Cerebellar nuclear complex (tissue), 1 donor: Measurements from ENCODE around the gene ZBTB24.

Experiments used
- DNase-seq, 2 experiments: peaks; one replicate each; lab custom pipeline; 2025; lab: John Stamatoyannopoulos, UW

Gene ZBTB24

DNA sequence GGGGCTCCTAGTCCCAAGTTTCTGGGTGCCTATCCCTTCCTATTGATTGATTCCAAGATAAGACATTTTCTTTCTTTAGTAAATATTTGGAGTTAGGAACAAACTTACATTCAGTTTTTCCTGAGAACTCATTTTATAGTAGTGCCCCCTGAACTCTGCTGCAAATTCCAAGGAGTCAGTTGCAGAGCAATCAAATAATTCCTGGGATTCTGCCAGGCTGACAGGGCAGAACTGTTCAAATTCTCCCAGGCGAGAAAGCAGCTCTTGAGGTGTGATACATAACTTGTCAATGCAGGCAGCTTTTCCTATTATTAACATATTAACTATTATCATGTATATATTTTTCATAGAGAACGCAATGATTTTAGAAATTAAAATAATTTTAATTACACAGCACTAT is 15.9 kb upstream of the ZBTB24 start:
- no peak for DNase-seq

DNA sequence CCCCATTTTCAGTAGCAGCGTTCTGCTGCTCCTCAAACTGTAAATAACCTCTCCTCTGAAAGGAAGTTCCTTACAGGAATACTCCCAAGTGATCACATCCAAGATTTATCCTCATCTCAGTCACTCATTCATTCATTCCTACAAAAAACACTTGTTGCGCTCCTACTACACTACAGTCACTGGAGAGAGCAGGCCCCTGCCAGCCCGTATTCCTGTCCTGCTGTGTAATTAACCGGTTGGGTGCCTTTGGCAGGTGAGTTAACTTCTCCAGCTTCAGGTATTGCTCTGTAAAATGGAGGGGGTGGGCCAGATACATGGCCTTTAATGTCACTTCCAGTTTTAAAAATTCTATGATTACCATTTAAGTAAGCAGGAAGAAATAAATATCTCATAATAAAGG is 15.0 kb upstream of the ZBTB24 start:
- DNase-seq, result no peak

DNA sequence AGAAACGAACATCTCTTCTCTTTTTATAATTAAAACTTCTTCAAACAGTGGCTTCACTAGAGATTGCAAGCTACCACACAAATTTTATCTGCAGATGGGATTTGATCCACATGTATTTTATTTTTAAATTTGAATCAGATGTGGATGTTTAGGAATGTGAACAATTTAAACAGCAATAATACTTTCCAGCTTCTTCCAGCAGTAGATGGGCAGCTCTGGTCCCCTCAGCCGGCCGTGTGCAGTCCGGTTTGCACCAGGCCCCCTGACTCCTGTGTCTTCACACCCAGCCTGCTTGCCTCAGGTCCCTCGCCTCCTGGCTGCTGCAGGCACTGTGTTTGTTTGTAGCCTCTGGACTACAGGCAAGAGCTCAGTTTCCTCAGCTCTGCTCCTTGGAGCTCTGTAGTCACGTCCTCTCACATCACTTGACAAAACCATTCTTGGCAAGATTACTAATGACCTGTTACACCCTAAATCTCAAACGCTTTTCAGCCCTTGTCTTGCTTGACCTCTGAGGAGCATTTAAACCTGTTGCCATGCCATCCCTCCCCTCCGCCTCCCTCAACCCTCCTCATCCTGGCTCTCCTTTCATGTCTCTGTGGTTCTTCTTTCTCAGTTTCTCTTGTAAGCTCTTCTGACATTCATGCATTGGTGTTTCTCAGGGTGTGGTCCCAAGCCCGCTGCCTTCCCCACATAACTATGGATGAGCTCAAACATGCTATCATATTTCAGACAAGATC is 13.2 kb upstream of the ZBTB24 start:
- no peak for DNase-seq

DNA sequence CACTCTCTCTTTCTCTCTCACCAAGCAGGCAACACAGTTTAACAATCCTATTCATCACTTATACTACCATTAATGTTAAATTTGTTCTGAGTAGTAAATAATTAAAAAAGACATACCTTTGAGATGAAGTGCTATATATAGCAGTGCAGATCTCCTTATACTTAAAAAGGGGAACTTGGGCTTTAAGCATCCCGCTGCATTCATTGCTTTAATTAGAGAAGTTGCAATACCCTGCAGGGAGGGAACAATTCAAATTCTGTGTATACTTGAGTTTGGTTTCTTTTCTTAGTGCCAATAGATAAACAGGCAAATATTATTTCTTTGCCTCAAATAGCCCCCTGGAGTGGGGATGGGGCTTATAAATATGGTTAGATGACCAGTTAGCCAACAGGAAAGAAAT is 10.8 kb upstream of the ZBTB24 start:
- DNase-seq, result no peak

DNA sequence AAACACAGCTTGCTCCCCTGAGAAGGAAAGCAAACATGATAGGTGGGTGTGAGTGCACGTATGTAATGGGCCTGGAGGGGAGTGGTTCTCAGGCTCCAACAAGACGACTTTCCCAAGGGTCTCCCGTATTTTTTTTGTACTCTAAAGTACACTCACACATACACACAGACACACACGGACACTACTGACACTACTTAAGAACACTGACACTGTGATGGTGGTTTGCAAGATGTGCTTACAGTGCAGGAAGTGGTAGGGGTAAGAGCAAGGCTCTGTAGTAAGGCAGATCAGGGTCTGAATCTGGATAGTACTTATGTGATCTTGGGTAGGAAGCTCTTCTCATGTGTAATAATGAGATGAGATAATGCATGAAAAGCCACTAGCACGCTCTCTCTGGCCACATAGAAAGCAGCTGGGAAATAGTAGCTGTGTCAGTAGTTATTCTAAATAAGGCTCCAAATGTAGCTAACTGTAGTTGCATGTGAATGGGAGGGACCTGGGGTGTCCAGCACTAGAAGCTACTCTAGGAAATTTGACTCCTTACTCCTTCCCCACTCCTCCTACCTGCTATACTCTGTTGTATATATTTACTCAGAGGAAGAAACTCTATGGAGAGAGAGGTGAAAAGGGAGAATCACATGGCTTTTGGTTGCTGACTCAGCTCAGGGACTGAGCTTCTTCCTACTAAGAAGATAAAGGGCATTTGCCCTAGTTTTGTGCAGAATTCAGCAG is 8.4 kb upstream of the ZBTB24 start:
- no peak for DNase-seq

DNA sequence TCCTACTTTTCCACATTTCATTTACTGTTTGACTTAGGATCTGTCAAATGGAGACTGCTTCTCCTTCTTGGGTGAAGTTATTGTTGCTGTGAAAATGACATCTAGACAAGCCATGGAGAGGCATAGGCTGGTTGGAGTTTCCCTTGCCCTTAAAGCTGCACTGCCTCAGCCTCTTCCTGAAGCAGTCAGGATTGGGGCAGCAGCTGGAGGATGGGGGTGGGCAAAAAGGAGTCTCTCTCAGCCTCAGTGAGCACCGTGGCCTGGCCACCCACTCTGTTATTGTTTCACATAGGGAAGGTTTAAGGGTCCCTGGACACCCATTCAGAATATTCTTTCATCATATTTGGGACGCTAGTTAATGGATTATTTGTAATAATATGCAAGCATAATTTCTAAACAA is 7.7 kb upstream of the ZBTB24 start:
- no peak for DNase-seq

DNA sequence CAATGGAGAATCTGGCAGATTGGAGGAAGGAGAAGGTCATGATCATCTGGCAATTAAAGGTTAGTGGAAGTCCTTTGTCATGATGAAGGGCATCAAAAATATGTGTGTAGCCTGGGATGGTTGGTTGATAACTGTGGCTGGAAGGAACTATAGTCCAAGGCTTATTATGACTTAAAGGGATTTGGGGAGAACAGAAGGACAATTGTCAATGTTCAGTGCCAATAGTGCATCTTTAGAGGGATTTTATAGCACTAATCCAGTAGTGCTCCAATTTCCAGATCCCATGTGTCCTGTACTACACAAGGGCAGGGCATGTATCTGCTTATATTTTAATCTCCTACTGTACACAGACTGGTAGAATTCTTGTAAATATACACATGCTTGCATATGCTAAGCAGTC is 5.0 kb upstream of the ZBTB24 start:
- no peak for DNase-seq

DNA sequence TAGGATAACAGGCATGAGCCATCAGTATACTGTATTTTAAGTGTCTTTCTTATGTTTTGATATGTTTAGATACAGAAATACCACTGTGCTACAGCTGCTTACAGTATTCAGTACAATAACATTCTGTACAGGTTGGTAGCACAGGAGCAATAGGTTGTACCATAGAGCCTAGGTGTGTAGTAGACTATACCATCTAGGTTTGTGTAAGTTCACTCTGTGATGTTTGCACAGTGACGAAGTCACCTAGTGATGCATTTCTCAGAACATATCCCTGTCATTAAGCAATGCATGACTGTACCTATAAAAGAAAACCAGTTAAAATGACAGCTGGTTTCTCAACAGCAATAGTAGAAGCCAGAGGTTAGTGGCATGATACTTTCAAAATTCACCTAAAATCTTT is 3.0 kb upstream of the ZBTB24 start:
- no peak for DNase-seq

DNA sequence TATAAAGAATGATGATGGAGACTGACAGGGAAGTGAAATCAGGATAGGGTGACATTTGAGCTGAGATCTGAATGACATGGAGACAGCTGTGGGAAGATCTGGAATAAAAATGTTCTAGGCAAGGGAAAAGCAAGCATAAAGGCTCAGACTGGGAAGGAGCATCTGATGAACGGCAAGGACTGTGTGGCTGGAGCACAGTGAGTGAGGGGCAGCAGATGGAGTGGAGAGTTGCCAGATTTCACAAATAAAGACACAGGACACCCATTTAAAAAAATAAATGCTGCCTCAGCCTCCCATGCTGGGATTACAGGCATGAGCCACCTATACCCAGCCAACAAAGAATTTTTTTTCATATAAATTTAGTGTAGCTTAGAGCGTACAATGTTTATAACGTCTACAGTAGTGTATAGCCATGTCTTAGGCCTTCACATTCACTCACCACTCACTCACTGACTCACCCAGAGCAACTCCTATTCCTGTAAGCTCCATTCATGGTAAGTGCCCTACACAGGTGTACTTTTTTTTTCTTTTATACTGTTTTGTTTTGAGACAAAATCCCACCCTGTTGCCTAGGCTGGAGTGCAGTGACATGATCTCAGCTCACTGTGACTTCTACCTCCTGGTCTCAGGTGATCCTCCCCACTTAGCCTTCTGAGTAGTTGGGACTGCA is 2.4 kb upstream of the ZBTB24 start:
- DNase-seq, result no peak

DNA sequence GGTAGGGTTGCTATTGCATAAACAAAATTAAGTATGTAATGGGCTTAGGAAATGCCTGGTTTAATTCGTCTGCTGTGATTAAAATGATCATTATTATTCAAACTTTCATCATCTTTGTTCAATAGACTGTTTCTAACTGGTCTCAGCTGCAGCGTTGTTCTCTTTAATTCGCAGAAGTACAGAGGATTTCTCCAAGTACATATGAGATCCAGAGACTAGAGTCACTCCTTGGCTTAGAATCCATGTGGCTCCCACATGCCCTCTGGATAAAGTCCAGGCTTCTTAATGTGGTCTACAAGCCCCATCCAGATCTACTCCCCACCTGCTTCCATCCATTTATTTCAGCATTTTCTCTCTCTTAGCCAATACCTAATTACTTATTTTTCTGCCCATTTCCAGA is 1.1 kb upstream of the ZBTB24 start:
- no peak for DNase-seq

DNA sequence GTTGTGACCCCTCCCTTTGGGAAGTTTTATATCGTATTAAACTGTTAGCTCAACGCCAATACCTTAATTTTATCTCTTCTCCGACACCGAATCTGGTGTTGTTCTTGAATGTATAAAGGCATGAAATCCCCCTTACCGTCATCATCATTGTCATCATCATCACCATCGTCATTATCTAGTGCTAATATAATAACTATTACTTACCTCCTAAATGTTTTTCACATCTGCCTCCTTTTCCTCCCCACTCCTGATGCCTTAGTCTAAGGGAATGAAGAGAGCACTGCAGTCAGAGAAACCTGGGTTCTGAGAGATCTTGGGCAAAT is 677 bp upstream of the ZBTB24 start:
- DNase-seq, result no peak

DNA sequence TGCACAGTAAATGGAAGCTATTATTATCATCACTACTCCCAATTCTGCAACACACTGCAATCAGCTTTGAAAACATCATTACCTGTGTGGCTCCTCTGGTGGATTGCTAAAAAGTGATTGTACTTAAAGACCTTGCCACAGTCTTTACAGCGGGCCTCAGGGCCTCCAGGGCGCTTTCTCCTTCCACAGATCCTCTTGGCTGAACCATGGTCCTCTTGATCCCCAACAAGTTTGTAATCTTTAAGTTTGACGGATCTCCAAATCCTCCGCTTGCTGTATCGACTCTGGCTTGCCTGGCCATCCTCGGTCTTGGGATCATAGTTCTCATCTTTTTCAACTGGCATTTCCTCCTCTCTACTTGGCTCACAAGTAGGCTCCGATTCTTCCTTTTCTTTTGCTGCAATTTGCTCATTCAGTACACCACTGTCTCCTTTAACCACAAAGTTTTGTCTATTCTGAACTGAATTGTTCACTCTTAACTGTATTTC is 2.0 kb downstream of the ZBTB24 start:
- no peak for DNase-seq

DNA sequence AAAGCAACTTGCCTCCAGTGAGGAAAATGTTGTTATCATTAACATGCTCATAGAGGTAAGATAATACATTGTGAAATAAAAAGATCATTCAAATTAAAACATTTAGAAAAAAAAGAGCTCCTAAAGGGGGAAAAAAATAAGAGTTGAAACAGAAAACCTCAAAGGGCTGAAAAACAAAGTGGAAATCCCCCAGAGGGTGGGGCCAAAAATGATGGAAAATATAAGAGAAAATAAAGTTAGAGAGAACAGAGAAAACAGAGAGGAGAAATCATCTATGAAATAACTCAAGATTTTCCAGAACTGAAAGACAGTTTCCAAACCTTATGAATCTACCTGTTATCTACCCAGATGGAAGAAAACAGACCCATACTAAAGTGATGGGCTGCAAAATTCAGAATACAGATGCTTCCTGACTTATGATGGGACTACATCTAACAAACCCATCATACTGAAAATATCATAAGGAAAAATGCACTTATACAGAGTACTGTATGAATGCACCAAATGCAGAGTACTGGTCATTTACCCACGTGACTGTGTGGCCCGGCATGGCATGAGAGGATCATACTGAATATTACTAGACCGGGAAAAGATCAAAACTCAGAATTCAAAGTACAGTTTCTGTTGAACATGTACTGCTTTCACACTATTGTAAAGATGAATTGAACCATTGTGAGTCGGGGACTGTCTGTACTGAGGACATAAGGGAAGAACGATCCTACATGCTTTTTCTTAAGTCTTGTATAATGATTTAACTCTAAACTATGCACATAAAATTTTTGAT is 4.0 kb downstream of the ZBTB24 start:
- DNase-seq, result no peak

DNA sequence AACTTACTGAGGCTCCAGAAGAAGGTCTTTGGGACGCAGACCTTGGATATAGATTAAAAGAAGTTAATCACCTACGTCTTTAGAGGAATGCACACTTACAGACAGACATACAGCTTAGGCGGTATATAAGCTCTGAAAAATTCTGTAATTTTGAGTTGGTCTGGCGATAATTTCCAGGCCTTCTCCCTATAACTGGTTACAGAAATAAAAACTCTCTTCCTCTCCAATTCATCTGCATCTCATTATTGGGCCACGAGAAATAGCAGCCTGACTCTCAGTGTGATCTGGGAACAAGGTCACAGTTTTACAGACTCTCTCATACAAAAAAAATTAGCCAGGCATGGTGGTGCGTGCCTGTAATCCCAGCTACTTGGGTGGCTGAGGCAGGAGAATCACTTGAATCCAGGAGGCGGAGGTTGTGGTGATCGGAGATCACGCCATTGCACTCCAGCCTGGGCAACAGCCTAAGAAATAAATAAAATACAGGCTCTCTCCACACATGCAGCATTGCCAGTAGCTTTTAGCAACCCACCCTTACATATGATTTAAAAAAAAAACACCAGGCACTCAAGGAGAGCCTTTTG is 4.7 kb downstream of the ZBTB24 start:
- DNase-seq, result no peak

DNA sequence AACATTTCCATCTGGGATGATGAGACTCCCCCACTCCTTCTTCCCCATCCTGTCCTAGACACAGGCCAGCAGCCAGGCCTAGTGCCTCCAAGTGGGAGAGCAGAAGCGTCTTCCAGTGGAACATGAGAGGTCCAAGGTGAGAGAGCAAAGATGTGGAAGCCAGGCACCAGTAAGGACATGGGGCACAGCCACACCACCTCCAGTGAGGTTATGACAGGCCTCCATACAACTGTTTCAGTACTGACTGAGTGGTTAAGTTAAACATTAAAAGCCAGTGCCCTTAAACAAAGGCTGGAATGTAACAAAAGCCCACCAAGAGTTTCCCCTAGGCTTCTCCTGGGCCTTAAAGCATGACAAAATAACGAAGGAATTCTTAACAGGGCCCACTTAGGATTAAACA is 5.3 kb downstream of the ZBTB24 start:
- no peak for DNase-seq

DNA sequence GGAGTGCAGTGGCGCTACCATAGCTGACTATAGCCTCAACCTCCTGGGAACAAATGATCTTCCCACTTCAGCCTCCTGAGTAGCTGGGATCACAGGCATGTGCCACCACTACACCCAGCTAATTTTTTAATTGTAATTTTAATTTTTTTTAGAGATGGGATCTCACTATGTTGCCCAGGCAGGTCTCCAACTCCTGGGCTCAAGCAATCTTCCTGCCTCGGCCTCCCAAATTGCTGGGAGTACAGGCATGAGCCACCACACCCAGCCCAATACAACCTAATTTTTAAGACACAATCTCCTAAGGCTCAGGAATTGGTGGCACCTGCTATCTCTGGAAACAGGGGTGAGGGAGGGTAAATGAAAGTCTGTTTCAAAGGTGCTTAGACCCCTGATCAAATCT is 5.8 kb downstream of the ZBTB24 start:
- no peak for DNase-seq

DNA sequence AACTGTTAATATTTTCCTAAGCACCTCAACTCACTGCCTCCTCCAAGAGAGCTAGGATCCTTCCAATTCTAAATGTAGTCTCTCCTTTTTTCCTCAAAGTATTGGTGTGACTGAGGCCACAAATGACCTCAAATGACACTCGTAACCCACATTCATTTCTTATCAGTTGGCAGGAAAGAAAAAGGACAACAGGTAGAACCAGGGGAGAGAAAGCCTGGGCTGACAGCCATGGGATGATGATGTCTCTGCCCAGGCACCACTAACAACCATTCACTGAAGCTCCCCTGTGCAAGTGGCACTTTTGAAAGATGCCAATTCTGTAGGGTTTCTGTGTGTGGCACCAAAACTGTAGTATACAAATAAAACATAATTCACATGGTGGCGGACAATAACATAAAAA is 7.4 kb downstream of the ZBTB24 start:
- no peak for DNase-seq

DNA sequence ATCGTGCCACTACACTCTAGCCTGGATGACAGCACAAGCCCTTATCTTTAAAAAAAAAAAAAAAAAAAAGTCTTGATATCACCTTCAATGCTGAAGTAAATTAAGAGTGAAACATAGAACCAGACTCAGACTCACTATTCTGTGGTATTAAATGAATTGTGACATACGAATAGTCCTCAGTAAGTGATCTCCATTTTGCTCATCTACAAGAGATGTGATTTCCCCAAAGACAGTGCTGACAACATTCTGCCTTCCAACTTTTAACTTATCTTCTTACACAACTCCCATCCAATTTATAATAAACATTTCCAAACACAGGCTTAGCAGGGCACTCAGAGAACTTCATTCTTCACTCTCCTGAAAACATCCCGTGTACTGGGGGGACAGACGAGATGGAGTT is 8.0 kb downstream of the ZBTB24 start:
- no peak for DNase-seq

DNA sequence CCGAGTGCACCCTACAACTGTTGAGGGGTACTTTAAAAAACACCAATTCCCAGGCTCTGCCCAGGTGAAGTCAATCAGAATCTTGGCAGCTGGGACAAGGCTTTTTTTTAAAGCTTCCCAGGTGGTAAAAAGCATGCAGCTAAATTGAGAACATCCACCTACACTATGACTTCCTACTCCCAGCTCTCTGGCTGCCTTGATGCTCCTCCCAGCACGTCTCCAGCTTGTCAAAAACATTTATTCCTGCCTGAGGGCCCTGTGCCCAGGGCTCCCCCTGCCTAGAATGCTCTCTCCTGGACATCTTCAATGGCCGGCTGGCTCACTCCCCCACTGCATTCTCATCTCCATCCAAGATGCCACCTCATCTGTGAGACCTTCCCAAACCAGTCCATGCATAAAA is 9.9 kb downstream of the ZBTB24 start:
- DNase-seq, result no peak

DNA sequence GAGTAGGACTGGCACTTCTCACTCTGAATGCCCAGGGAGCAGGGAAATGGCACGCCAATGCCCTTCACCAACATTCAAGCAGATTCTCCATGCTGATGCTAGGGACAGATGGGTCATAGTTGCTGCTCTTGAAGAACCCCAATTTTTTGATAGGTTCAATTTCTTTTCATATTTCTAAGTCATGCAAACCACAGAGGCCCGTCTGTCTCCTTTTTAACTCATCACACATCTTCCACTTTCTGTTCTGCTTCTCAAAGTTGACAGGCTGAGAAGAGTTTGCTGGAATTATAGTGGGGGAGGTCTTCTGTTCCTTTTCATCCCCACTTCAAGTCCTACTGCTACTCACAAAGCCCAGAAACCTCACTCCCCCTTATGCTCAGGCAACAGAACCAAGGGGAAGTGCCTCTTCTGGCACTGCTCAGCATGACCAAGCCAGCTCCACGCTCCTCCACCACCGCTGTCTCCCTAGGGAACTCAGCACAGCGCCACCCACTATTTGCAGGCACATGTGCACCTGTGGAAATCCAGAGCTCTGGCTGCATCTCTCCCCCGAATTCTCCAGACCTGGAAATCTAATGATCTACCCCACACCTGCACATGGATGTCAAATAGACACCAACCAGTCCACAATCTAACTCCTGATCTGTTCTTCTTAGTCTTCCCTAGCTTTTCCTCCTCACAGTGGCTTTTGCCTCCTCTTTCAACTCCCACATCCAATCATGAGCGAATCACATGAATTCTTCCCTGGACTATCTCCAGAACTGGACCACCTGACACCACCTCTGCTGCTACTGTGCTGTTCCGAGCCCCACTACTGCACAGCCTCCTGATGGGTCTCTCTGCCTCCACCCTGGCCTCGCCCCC is 10.7 kb downstream of the ZBTB24 start:
- no peak for DNase-seq
